HTR-8/SVneo (cell line): ENCODE data around the gene RBM48.
"Not testable (repeated sequence)": the region's sequence is repeated elsewhere in the genome, so short reads cannot be mapped to it uniquely, and the experiment has no call there.

Source experiments
- DNase-seq: peaks from one replicate; pipeline ENCODE4 v3.0.0; 2011; ENCODE audit warnings: low spot score, mixed read lengths; ENCODE audit not compliant: insufficient read length
- FAIRE-seq: peaks from 2 replicates; lab custom pipeline; 2011; peaks lifted over from hg19 to GRCh38; lab: Jason Lieb, UNC

The RBM48 gene

DNA sequence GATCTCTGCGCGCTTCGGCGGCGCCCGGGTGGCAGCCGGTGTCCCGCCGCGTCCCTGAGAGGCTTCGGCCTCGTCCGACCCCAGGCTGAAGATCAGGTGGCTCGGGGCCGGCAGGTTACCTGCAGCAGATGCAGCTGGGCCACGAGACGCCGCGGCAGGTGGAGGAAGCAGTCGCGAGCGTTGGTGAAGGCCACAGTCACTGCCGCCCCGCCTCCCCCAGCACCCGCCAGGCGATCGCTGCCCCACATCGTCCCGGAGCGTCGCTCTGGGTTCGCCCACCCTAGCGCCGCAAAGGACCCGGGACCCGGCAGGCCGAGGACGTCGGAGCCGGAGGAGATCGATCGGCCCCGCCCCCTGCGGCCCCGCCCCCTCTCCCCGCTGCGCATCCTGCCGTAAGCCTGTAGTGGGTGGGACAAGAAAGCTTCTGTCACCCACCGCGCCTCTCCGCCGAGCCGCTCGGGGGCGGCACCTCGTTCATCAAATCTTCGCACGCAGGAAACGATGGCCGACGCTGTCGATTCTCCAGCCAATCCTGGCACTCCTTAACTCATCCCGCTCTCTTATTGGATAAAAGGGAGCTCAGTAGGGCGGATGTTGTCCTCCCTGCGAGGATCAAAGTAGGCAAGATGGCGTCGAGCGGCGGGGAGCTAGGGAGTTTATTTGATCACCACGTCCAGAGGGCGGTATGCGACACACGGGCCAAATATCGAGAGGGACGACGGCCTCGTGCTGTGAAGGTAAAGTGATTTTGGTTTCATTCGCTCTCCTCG is at the start of gene RBM48, which contains the start of gene PEX1:
Gene RBM48 (plus strand): TSS at position 608 of the 770 bp plus-strand sequence. CDS start 19 bp downstream, at position 627.
Gene PEX1 (minus strand): TSS at position 333 of the 770 bp plus-strand sequence. CDS start 85 bp downstream, at position 248.
- FAIRE-seq (peak; percentile 28), DNase-seq (peak; percentile 95)

DNA sequence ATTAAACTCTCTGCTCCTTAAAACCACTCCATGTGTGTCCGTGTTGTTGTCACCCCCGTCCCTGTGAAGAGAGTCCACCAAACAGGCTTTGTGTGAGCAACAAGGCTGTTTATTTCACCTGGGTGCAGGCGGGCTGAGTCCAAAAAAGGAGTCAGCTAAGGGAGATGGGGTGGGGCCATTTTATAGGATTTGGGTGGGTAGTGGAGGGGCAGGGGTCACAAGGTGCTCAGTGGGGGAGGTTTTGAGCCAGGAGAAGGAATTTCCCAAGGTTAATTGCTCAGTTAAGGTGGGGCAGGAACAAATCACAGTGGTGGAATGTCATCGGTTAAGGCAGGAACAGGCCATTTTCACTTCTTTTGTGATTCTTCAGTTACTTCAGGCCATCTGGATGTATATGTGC is 49.4 kb upstream of the RBM48 start:
- not testable (repeated sequence) for DNase-seq, FAIRE-seq

DNA sequence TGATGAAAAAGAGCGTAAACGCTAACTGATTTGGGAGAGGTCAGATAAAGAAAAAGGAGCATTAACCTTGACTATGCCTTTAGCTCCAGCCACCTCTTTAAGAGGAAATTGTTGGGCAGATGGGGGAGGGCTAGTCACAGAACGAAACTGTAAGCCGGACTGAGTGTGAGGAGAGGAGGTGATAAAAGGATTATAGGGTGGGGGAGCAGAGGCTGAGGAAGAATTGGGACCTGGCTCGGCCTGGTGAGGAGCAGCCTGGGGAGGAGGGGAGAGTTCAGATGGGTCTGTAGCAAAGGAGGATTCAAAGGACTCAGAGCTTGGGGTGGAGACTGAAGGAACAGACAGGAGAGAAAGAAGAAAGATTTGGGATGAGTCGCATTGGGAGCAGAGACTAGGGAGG is 45.0 kb upstream of the RBM48 start:
- not testable (repeated sequence) for FAIRE-seq, DNase-seq

DNA sequence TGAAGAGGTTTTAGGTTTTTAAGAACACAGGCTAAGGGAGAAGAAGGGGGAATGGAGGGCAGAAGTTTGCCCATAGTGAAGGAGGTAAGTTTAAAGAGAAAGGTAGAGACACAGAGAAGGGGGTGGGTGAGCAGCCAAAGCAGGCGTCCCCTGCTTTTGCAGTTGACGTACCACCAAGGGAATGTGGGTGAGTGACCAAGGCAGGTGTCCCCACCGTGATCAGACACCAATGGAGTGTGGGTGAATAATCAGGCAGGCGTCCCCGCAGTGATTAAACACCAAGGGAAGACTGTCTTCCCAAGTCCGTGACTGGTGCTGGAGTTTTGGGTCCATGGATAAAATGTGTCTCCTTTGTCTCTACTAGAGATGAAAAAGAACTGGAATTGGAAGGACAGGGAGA is 44.4 kb upstream of the RBM48 start:
- not testable (repeated sequence) for FAIRE-seq, DNase-seq

GRCh38 chr7:92485267-92485892 is 43.2 kb upstream of the RBM48 start:
- FAIRE-seq (no peak), DNase-seq (no peak)

- DNase-seq (no peak), FAIRE-seq (no peak)
These were observed 42.6 kb upstream of the RBM48 start for GRCh38 chr7:92485974-92486373.

- DNase-seq (no peak), FAIRE-seq (no peak)
These were observed 40.8 kb upstream of the RBM48 start for GRCh38 chr7:92487804-92488203.

GRCh38 chr7:92489634-92490033 is 39.0 kb upstream of the RBM48 start:
- DNase-seq: no peak
- no peak for FAIRE-seq

- no peak for DNase-seq
- no peak for FAIRE-seq
These were observed 31.7 kb upstream of the RBM48 start for GRCh38 chr7:92496876-92497275.

- DNase-seq (no peak), FAIRE-seq (no peak)
These were observed 30.0 kb upstream of the RBM48 start for GRCh38 chr7:92498557-92498956.

- FAIRE-seq: no peak
- DNase-seq: no peak
These were observed 24.8 kb upstream of the RBM48 start for GRCh38 chr7:92503767-92504166.

DNA sequence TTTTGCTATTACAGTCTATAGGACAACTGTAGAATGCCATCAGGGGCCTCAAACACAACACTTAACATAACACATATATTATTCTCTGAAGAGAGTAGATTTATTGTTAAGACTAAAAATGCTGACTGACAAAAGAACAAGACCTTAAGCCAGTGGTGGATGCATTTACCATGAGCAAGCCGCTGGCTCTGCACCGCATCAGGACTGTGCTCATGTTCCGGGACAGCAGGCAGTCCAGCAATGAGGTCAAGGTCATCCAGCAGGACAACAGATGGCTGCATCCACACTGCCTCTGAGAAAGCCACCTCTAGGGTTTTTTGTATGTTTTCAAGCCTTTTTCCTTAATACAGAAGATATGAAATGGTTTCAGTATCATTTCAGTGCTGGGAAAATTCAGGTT is 24.0 kb upstream of the RBM48 start:
- DNase-seq: no peak
- FAIRE-seq: no peak

DNA sequence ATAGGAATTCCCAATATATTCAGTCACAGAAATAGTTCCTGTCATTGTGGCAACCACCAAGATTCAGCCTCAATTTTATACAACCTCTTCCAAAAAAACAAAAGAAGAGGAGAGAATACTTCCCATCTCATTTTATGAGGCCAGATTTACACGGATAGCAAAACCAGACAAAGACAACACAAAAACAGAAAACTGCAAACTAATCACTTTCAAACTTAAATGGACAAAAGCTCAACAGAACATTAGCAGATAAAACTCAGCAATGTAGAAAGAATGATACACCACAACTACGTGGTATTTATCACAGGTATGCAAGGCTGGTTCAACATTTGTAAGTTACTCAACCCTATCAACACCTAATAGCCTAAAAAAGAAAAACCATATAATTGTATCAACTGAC is 22.2 kb upstream of the RBM48 start:
- FAIRE-seq: no peak
- DNase-seq: no peak

DNA sequence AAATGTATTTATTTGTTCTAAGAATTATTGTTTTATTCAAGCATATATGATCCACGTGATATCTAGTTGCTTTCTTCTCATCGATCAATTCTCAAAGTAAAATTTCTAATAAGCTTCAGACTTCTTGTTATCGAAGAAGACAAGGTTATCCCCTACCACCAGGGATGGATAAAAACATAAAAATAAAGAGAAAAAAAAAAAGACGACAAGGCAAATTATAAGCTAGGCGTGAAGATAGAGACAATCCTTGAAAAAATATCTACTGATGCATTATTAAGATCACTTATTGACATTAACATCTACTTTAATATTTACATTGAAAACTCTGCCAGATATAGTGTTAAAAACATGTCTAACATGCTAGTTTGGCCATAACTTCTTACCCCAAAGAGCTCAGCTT is 19.6 kb upstream of the RBM48 start:
- DNase-seq (no peak), FAIRE-seq (no peak)

GRCh38 chr7:92513167-92513902 is 15.3 kb upstream of the RBM48 start:
- FAIRE-seq (no peak), DNase-seq (no peak)

DNA sequence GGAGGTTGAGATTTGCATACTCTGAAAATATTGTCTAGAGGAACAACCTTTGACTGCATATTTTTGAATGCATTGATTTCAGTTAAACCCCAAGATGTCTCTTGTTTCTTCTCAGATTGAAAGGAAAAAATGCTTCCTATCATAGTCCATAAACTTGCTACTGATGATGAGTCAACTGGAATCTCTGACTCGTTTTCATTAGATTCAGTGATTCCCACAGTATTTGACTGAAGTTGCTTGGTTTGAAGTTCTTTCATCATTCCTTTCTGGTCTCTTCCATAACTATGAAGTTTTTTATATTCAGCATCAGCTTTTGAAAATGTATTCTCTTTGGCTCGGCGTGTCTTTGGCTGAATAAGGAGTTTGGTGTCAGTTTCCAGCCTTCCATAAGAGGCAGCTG is 11.0 kb upstream of the RBM48 start:
- DNase-seq (no peak), FAIRE-seq (no peak)

DNA sequence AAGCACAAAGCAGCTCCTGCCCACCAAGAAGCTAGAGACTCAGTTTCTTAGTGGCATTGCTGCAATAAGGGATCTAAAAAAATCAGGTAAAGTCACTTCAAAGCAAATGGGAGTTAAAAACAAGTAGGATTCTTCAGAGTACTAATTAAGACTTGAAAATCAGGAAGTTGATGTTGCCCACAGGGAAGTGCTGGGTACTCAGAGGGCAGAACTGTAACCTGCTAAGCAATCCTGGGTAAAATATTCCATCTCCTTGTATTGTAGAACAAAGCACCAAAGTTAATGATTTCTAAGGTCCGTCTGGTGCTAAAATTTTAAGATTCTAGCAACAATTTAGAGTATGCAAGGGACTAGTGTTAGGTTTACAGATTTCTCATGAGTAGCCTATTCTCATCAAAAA is 8.6 kb upstream of the RBM48 start:
- DNase-seq (no peak), FAIRE-seq (no peak)

DNA sequence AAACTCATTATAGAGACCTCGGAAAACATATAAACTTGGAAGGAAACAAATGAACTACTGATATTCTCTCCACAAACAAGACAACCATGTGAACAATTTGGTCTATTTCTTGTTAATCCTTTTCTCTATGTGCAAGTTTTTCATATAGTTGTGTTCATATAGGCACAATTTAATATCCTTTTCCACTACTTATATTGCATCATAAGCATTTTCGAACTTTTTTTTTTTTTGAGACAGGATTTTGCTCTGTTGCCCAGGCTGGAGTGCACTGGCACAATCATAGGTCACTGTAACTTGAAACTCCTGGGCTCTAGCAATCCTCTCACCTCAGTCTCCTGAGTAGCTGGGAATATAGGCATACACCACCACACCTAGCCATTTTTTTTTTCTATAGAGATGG is 5.5 kb upstream of the RBM48 start:
- no peak for DNase-seq

GRCh38 chr7:92527300-92528187 is 1.1 kb upstream of the RBM48 start:
- peak; percentile 30 for DNase-seq
- FAIRE-seq: no peak

More for the DNA sequence above, 5.5 kb upstream of the RBM48 start:
- no peak for FAIRE-seq

DNA sequence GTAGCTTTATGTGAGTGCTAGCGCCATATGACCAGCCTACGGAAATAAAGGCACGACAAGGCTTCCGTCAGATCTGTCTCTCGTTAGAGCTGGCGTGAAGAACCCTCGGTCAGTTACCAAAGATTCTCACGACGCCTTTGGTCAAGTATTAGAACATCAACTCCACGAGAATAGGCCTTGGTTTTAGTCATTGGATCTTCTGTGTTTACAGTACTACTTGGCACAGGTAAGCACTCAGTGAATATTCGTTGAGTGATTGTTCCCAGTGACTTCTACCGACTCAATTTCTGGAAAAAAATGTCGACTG is 316 bp downstream of the RBM48 start:
- FAIRE-seq (no peak), DNase-seq (no peak)
